NCI-H146 treated with DMSO at 0.1 percent for 48 hours (cell line): ENCODE data around the gene EID3.
"Not testable (repeated sequence)": the region's sequence is repeated elsewhere in the genome, so short reads cannot be mapped to it uniquely, and the experiment has no call there.

Source experiments
- DNase-seq: peaks from one replicate; lab custom pipeline; 2025; ENCODE audit not compliant: unreplicated experiment; lab: John Stamatoyannopoulos, UW

Gene EID3

GRCh38 chr12:104310751-104311633 is 7.5 kb downstream of the EID3 start:
- no peak for DNase-seq

- DNase-seq: no peak
Measured at GRCh38 chr12:104312202-104312601, 8.7 kb downstream of the EID3 start.

GRCh38 chr12:104312654-104313053 is 9.1 kb downstream of the EID3 start:
- no peak for DNase-seq

- DNase-seq: no peak
Measured at GRCh38 chr12:104313568-104314241, 10.2 kb downstream of the EID3 start.

- DNase-seq: no peak
Measured at GRCh38 chr12:104314242-104314614, 10.7 kb downstream of the EID3 start.

- no peak for DNase-seq
Measured at GRCh38 chr12:104315326-104316224, 12.0 kb downstream of the EID3 start.

- DNase-seq: no peak
Measured at GRCh38 chr12:104316936-104317335, 13.4 kb downstream of the EID3 start.

GRCh38 chr12:104317538-104318210 is 14.1 kb downstream of the EID3 start:
- no peak for DNase-seq

- DNase-seq: no peak
Measured at GRCh38 chr12:104319028-104319427, 15.5 kb downstream of the EID3 start.

GRCh38 chr12:104319918-104320626 is 16.5 kb downstream of the EID3 start:
- no peak for DNase-seq

- no peak for DNase-seq
Measured at GRCh38 chr12:104320627-104321024, 17.1 kb downstream of the EID3 start.

- no peak for DNase-seq
Measured at GRCh38 chr12:104321949-104322348, 18.4 kb downstream of the EID3 start.

GRCh38 chr12:104322533-104322932 is 19.0 kb downstream of the EID3 start:
- not testable (repeated sequence) for DNase-seq

- DNase-seq: no peak
Measured at GRCh38 chr12:104323899-104324298, 20.4 kb downstream of the EID3 start.

GRCh38 chr12:104328278-104328677 is 24.7 kb downstream of the EID3 start:
- not testable (repeated sequence) for DNase-seq

GRCh38 chr12:104328790-104329189 is 25.3 kb downstream of the EID3 start:
- no peak for DNase-seq

- no peak for DNase-seq
Measured at GRCh38 chr12:104329707-104330532, 26.4 kb downstream of the EID3 start.

GRCh38 chr12:104331376-104331775 is 27.8 kb downstream of the EID3 start:
- no peak for DNase-seq

- DNase-seq: not testable (repeated sequence)
Measured at GRCh38 chr12:104332273-104332672, 28.7 kb downstream of the EID3 start.
